PFSK-1 (cell line): ENCODE measurements around the gene SH2B3.

Experiments used
- FOXP2 ChIP-seq: optimal IDR thresholded peaks from 2 replicates; pipeline ENCODE3; 2011; ENCODE audit warnings: borderline replicate concordance, control low read depth, inconsistent platforms; ENCODE audit not compliant: insufficient read depth; ENCODE audit errors: extremely low read length, extremely low read depth
- POLR2AphosphoS5 ChIP-seq: IDR thresholded peaks from 2 replicates; pipeline ENCODE4 v1.6.1; 2012; ENCODE audit warnings: low read depth, mild to moderate bottlenecking, control low read depth, low read length, moderate library complexity
- REST ChIP-seq, 2 experiments: IDR thresholded peaks; 2 replicates each; pipeline versions ENCODE4 v1.6.1 to v1.8.0; 2011 to 2012; ENCODE audit warnings: low read depth in 2 of 2, low read length in 2 of 2, control low read depth in 1 of 2, inconsistent platforms in 1 of 2, mild to moderate bottlenecking in 1 of 2, moderate library complexity in 1 of 2; ENCODE audit not compliant: insufficient read depth in 1 of 2
- SIN3A ChIP-seq: IDR thresholded peaks from 2 replicates; pipeline ENCODE4 v1.6.1; 2012; ENCODE audit warnings: mild to moderate bottlenecking, low read length, moderate library complexity, borderline replicate concordance; ENCODE audit not compliant: insufficient read depth
- TAF1 ChIP-seq: IDR thresholded peaks from 2 replicates; pipeline ENCODE4 v1.6.1; 2012; ENCODE audit warnings: low read length, control low read depth, borderline replicate concordance; ENCODE audit not compliant: insufficient read depth

DNA sequence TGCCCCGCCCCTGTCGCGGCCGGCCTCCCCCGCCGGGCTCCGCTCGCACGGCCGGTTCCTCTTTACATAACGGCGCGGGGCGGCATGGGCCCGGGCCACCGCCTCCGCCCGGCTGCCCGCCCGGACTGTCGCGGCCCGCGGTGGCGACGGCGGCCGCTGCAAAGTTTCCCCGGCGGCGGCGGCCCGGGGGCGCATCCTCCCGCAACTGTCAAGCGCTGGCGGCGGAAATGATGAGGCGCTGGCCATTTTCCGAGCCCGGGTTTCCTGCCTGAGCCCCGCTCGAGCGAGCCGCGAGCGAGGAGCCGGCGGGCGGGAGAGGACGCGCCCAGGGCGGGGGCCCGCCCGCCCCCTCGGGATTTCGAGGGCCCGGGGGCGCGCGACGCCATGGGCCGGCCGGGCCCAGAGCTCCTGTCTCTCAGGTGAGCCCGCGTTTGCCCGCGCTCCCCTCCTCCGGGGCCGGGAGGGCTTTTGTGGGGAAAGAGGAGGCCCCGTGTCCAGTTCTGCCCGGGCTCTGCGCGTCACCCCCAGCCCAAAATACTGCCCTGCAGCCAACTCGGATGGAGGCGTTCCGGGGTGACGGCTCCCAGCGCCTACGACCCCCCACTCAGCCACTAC, at the start of gene SH2B3:
- TF ChIP-seq TAF1: no peak
- TF ChIP-seq POLR2AphosphoS5: no peak
- no peak for TF ChIP-seq FOXP2
- no peak; a peak in 1 of 4 replicates for TF ChIP-seq REST (IDR thresholded peaks at IDR 0.05; ENCODE audit: insufficient read depth in 1 of 2, low read depth in 2 of 2, low read length in 2 of 2)
- TF ChIP-seq SIN3A: no peak
